Measurements from ENCODE around the gene MLPH.

Gene MLPH

DNA sequence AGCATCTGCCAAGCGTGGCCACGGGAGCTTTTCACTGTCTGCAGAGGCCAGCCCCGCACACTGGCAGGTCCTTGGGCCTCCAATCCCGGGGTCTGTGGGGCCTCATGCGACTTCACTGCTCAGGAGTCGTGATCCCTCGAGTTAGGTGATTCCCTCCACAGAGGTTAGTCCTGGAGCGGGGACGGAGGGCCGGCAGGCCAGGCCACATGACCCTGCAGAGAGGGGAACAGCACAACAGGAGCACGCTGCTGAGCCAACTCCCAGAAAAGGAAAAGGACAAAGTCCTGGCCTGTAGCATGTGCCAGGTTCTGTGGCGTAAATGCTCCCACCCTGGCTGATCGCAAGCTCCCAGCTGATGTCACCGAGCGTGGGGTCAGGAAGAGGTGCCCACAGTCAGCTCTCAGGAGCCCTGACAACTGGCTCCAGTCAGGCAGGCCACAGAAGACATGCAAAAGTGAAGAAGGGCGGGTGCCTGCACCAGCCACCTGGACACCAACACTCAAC, 64.1 kb downstream of the MLPH start:
- no peak overlapping the region for H3K4me3 ChIP-seq (ENCODE audit: insufficient read depth, low read depth, low read length)
- 92 to 94% methylated on average over 16 of the region's 16 CpGs for WGBS, 2 experiments
- no peak overlapping the region for H3K27ac ChIP-seq (ENCODE audit: insufficient read depth, low read depth, low read length, poor library complexity, severe bottlenecking)
- no peaks in the 10 kb centered on the region for H3K9me3 ChIP-seq (ENCODE audit: control insufficient read depth, low read length)
- H3K4me1 ChIP-seq (ENCODE audit: control insufficient read depth, insufficient read depth, low read length): no peaks in the 10 kb centered on the region
- H3K27me3 ChIP-seq (ENCODE audit: control insufficient read depth, insufficient read depth, low read length, poor library complexity, severe bottlenecking): no peaks in the 10 kb centered on the region
- H3K36me3 ChIP-seq (ENCODE audit: control insufficient read depth, insufficient read depth, low read length): no peaks in the 10 kb centered on the region

DNA sequence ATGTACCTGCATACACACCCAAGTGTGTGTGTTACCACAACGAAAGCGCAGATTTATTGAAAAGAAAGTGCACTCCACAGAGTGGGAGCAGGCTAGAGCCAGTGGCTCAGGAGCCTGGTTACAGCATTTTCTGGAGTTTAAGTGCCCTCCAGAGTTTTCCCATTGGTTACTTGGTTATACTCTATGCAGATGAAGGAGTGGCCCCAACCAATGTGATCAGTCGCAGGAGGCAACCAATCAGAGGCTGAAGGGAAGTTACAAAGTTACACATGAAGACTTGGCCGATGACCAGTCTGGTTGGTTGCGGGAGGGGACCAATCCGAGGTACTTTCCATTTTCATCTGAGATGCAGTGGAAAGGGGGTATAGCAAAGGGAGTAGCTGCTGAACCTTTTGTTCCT, 65.9 kb downstream of the MLPH start:
- Histone ChIP-seq H3K36me3 (ENCODE audit: control insufficient read depth, insufficient read depth, low read length) (no peaks in the 10 kb centered on the region), H3K4me3 (ENCODE audit: insufficient read depth, low read depth, low read length) (no peak overlapping the region), H3K27me3 (ENCODE audit: control insufficient read depth, insufficient read depth, low read length, poor library complexity, severe bottlenecking) (no peaks in the 10 kb centered on the region), H3K27ac (ENCODE audit: insufficient read depth, low read depth, low read length, poor library complexity, severe bottlenecking) (no peak overlapping the region), H3K9me3 (ENCODE audit: control insufficient read depth, low read length) (no peaks in the 10 kb centered on the region), H3K4me1 (ENCODE audit: control insufficient read depth, insufficient read depth, low read length) (no peaks in the 10 kb centered on the region)
- WGBS, 2 experiments: 85 to 90% methylated on average over 6 of the region's 6 CpGs

DNA sequence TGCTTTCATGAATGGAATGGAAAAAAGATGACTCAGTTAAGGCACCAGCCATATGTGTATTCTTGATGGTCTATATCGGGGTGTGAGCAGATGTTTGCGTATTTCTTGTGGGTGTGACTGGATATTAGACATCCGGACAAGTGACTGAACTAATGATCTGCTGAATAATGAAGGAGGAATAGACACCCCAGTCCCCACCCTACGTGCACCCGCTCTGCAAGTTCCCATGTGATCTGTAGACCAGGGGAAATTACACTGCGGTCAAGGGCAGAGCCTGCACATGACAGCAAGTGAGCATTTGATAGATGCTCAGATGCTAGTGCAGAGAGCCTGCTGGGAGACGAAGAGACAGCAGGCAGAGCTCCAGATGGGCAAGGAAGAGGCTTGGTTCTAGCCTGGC, 66.9 kb downstream of the MLPH start:
- Histone ChIP-seq H3K9me3 (ENCODE audit: control insufficient read depth, low read length) (no peaks in the 10 kb centered on the region), H3K4me1 (ENCODE audit: control insufficient read depth, insufficient read depth, low read length) (no peaks in the 10 kb centered on the region), H3K27ac (ENCODE audit: insufficient read depth, low read depth, low read length, poor library complexity, severe bottlenecking) (no peak overlapping the region), H3K27me3 (ENCODE audit: control insufficient read depth, insufficient read depth, low read length, poor library complexity, severe bottlenecking) (no peaks in the 10 kb centered on the region), H3K4me3 (ENCODE audit: insufficient read depth, low read depth, low read length) (no peak overlapping the region), H3K36me3 (ENCODE audit: control insufficient read depth, insufficient read depth, low read length) (no peaks in the 10 kb centered on the region)
- 85% methylated on average over 7 of the region's 7 CpGs for WGBS, 2 experiments

DNA sequence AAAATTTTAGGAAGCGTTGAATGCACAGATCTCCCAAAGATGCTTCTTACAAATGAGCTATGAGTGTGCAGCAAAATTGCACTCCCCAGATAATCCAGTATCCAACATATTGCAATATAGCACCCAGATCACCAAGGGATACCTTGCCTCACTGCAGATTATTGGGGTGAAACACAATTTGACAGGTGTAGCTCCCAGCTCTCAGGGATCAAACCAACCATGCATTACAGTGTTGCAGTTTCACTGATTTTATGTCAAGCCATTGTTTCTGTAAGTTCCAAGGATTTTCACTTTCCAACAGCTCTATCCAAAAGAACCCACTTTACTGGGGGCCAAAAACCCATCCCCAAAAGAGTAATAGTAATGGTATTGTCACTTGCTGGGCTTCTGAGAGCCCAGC, 68.5 kb downstream of the MLPH start:
- 92% methylated on average over 1 of the region's 1 CpG; no CpG with 5 or more reads in 1 of the 2 experiments for WGBS, 2 experiments
- H3K36me3 ChIP-seq (ENCODE audit: control insufficient read depth, insufficient read depth, low read length): no peaks in the 10 kb centered on the region

DNA sequence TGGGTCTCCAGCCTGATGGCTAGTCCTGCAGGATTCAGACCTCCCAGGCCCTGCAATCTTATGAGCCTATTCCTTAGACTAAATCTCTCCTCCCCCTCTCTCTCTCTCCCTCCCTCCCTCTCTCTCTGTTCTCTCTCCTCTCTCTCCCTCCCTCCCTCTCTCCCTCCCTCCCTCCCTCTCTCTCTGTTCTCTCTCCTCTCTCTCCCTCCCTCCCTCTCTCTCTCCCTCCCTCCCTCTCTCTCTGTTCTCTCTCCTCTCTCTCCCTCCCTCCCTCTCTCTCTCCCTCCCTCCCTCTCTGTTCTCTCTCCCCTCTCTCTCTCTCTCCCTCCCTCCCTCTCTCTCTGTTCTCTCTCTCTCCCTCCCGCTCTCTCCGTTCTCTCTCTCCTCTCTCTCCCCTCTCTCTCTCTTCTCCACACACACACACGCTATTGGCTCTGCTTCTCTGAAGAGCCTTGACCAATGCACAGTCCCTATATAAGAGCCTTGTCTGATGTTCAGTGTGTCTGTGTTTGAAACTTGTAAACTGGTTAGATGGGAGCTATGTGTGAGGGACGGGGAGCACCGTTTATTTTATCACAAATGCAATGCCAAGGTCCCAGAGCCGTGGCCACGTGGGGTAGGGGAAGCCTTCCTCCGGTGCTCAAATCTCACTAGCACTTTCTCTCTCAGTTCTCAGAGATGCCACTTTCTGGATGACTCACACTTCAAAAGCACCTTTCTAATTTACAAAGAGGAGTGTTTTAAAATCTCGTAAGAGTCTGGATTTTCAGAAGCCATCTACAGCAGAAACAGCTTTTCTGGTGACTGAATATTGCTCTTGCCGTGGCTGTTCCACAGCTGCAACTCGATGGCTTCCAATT, 70.0 kb downstream of the MLPH start:
- H3K9me3 ChIP-seq (ENCODE audit: control insufficient read depth, low read length): no peaks in the 10 kb centered on the region
- no peaks in the 10 kb centered on the region for H3K27me3 ChIP-seq (ENCODE audit: control insufficient read depth, insufficient read depth, low read length, poor library complexity, severe bottlenecking)
- 75 to 80% methylated on average over 11 of the region's 11 CpGs for WGBS, 2 experiments

More for the DNA sequence above, 68.5 kb downstream of the MLPH start:
- Histone ChIP-seq H3K27ac (ENCODE audit: insufficient read depth, low read depth, low read length, poor library complexity, severe bottlenecking) (no peak overlapping the region), H3K27me3 (ENCODE audit: control insufficient read depth, insufficient read depth, low read length, poor library complexity, severe bottlenecking) (no peaks in the 10 kb centered on the region), H3K9me3 (ENCODE audit: control insufficient read depth, low read length) (no peaks in the 10 kb centered on the region), H3K4me1 (ENCODE audit: control insufficient read depth, insufficient read depth, low read length) (no peaks in the 10 kb centered on the region), H3K4me3 (ENCODE audit: insufficient read depth, low read depth, low read length) (no peak overlapping the region)

DNA sequence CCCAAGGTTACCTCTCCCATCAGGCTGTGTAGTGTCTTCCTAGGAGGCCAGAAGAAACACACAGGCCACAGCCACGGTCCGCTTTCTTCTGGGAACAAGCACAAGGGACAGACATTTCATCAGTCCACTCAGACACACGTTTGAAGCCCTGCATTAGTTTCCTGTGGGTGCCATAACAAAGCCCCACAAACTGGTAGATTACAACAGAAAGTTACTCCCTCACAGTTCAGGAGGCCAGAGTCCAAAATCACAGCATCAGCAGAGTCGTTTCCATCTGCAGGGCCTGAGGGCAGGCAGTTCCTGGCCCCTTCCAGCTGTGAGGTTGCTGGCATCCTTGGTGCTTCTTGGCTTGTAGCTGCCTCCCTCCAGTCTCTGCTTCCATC, 70.6 kb downstream of the MLPH start:
- H3K27ac ChIP-seq (ENCODE audit: insufficient read depth, low read depth, low read length, poor library complexity, severe bottlenecking): no peak overlapping the region
- H3K9me3 ChIP-seq (ENCODE audit: control insufficient read depth, low read length): no peaks in the 10 kb centered on the region
- WGBS, 2 experiments: 83 to 84% methylated on average over 4 of the region's 4 CpGs

More for the DNA sequence above, 70.0 kb downstream of the MLPH start:
- no peak overlapping the region for H3K4me3 ChIP-seq (ENCODE audit: insufficient read depth, low read depth, low read length)
- H3K4me1 ChIP-seq (ENCODE audit: control insufficient read depth, insufficient read depth, low read length): no peaks in the 10 kb centered on the region
- no peaks in the 10 kb centered on the region for H3K36me3 ChIP-seq (ENCODE audit: control insufficient read depth, insufficient read depth, low read length)
- no peak overlapping the region for H3K27ac ChIP-seq (ENCODE audit: insufficient read depth, low read depth, low read length, poor library complexity, severe bottlenecking)

DNA sequence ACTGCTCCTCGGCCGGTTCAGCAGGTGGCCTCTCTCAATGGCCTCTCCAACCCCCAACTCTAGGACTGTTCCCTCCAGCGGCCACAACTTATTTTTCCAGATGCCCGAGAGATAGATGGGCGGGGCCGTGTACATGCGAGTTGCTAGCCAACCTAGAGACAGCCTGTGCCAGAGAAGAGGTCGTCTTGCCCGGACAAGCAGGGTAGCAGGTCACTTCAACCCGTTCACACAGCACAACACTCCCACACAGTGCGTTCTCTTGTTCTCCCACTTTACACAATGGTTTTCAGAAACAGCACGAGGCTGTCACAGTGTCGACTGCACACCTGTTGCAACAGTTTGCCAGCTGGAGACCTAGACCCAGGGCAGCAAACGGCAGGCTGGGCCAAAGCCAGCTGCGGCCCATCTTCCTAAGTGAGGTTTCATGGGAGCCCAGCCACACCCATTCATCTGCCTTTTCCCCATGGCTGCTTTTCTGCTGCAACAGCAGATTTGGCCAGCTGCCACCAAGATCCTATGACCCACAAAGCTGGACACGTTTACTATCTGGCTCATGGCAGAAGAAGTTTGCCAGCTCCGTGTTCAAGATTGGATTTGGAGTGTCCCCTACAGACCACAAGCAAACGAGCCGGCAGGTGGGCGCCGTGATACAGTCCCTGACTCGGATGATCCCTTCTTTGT, 72.0 kb downstream of the MLPH start:
- H3K4me1 ChIP-seq (ENCODE audit: control insufficient read depth, insufficient read depth, low read length): no peaks in the 10 kb centered on the region
- 86 to 88% methylated on average over 22 of the region's 22 CpGs for WGBS, 2 experiments
- no peak overlapping the region for H3K4me3 ChIP-seq (ENCODE audit: insufficient read depth, low read depth, low read length)
- H3K36me3 ChIP-seq (ENCODE audit: control insufficient read depth, insufficient read depth, low read length): no peaks in the 10 kb centered on the region
- H3K27me3 ChIP-seq (ENCODE audit: control insufficient read depth, insufficient read depth, low read length, poor library complexity, severe bottlenecking): no peaks in the 10 kb centered on the region
- no peak overlapping the region for H3K27ac ChIP-seq (ENCODE audit: insufficient read depth, low read depth, low read length, poor library complexity, severe bottlenecking)
- no peaks in the 10 kb centered on the region for H3K9me3 ChIP-seq (ENCODE audit: control insufficient read depth, low read length)

More for the DNA sequence above, 70.6 kb downstream of the MLPH start:
- H3K36me3 ChIP-seq (ENCODE audit: control insufficient read depth, insufficient read depth, low read length): no peaks in the 10 kb centered on the region
- no peaks in the 10 kb centered on the region for H3K27me3 ChIP-seq (ENCODE audit: control insufficient read depth, insufficient read depth, low read length, poor library complexity, severe bottlenecking)
- no peaks in the 10 kb centered on the region for H3K4me1 ChIP-seq (ENCODE audit: control insufficient read depth, insufficient read depth, low read length)
- no peak overlapping the region for H3K4me3 ChIP-seq (ENCODE audit: insufficient read depth, low read depth, low read length)

DNA sequence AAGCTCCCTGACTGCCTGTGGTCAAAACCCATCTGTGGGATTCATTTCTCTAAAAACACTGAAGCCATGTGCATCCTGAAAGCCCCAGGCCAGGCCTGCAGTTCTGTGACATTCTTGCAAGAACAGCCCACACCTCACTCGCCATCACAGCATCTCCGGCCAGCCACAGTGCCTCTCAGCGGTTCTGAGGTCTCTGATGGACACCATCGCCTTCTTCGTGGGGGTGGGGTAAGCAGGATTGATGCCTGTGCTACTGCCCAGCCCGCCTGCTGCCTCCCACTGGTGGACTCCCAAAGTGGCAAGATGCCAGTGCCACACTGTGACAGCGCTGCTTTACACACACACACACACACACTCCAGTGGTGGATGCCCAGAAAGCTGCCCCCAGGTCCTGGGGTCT, 74.2 kb downstream of the MLPH start:
- WGBS, 2 experiments: 90 to 93% methylated on average over 7 of the region's 7 CpGs
- H3K9me3 ChIP-seq (ENCODE audit: control insufficient read depth, low read length): no peaks in the 10 kb centered on the region
- no peaks in the 10 kb centered on the region for H3K4me1 ChIP-seq (ENCODE audit: control insufficient read depth, insufficient read depth, low read length)
- no peak overlapping the region for H3K4me3 ChIP-seq (ENCODE audit: insufficient read depth, low read depth, low read length)
- H3K27me3 ChIP-seq (ENCODE audit: control insufficient read depth, insufficient read depth, low read length, poor library complexity, severe bottlenecking): no peaks in the 10 kb centered on the region
- no peaks in the 10 kb centered on the region for H3K36me3 ChIP-seq (ENCODE audit: control insufficient read depth, insufficient read depth, low read length)
- no peak overlapping the region for H3K27ac ChIP-seq (ENCODE audit: insufficient read depth, low read depth, low read length, poor library complexity, severe bottlenecking)

DNA sequence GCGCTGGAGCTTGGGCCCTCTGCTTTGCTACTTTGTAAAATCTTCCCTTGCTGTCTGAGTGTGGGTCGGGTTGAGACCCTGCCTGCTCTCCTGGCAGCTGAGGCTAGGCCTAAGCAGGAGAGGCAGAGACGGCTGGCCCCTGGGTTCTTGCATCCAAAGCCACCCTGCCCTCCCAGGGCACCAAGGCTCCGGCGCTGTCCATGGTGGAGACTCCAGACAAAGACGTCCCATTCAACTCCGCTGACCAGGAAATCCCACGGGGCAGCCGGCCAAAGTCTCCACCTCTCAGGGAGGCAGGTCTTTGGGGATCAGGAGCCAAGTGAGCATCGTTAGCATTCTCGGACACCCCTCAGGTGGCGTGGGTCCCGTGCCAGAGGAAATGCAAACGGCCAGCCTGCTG, 76.8 kb downstream of the MLPH start:
- Histone ChIP-seq H3K27me3 (ENCODE audit: control insufficient read depth, insufficient read depth, low read length, poor library complexity, severe bottlenecking) (no peaks in the 10 kb centered on the region), H3K4me3 (ENCODE audit: insufficient read depth, low read depth, low read length) (no peak overlapping the region), H3K9me3 (ENCODE audit: control insufficient read depth, low read length) (no peaks in the 10 kb centered on the region), H3K4me1 (ENCODE audit: control insufficient read depth, insufficient read depth, low read length) (no peaks in the 10 kb centered on the region), H3K27ac (ENCODE audit: insufficient read depth, low read depth, low read length, poor library complexity, severe bottlenecking) (no peak overlapping the region), H3K36me3 (ENCODE audit: control insufficient read depth, insufficient read depth, low read length) (no peaks in the 10 kb centered on the region)
- 43 to 47% methylated on average over 14 of the region's 14 CpGs for WGBS, 2 experiments

DNA sequence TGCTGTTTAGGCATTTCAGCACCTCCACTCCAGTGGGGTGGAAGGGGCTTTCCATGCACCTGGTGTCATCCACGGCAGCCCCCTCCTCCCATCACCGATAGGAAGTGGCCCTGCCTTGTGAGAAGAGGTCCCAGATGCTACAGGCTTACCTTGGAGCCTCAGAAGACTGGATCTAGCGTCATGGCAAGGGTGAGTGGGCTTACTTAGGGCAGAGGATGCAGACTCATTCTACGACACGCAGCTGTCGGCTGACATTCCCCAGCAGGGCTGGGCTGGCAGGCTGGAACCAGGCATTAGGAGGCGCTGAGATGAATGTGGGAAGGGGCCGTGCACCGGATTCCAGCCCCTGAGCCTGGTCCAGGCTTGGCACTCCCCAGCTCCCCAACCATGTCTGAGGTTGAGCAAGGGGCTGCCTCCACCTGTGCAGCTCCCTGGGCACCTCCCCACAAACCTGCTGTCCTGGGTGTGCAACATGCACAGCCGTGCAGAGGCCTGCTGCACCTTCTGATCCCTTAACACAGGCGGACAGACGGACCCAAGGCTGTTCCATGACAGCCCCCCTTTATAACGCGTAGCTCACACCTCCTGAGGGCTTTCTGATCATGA, 77.6 kb downstream of the MLPH start:
- 90 to 91% methylated on average over 14 of the region's 14 CpGs for WGBS, 2 experiments
- Histone ChIP-seq H3K4me3 (ENCODE audit: insufficient read depth, low read depth, low read length) (no peak overlapping the region), H3K9me3 (ENCODE audit: control insufficient read depth, low read length) (no peaks in the 10 kb centered on the region), H3K27me3 (ENCODE audit: control insufficient read depth, insufficient read depth, low read length, poor library complexity, severe bottlenecking) (no peaks in the 10 kb centered on the region), H3K4me1 (ENCODE audit: control insufficient read depth, insufficient read depth, low read length) (no peaks in the 10 kb centered on the region), H3K36me3 (ENCODE audit: control insufficient read depth, insufficient read depth, low read length) (no peaks in the 10 kb centered on the region), H3K27ac (ENCODE audit: insufficient read depth, low read depth, low read length, poor library complexity, severe bottlenecking) (no peak overlapping the region)

All from ectodermal cell (in vitro differentiated cells).